Measurements from ENCODE around the gene SLAMF7. TPM values are rescaled to one million over a fixed set of nuclear protein-coding genes. Genes with fewer than 3 reads are reported as not detected.

SLAMF7 gene
- total RNA-seq, 2 donors from 2014 or later, result 4.9 to 7.0 TPM

- Histone ChIP-seq H3K9ac (ENCODE audit: low read depth in 2 of 2, low read length in 2 of 2) (no peak overlapping the region), H3K4me3 (no peak overlapping the region), H3K9me3 (no peaks in the 10 kb centered on the region), H3K36me3 (no peaks in the 10 kb centered on the region), H3K4me1 (no peaks in the 10 kb centered on the region), H3K27me3 (no peaks in the 10 kb centered on the region), H3K27ac (no peak overlapping the region)
- DNase-seq, result no peak
- intact Hi-C loops (cut with DNase I), result no loop called here
- no peak for TF ChIP-seq CTCF (IDR thresholded peaks at IDR 0.05)
Observed at GRCh38 chr1:160800142-160800541, 61.1 kb downstream of the SLAMF7 start.

GRCh38 chr1:160800645-160801408 lies 61.8 kb downstream of the SLAMF7 start:
- intact Hi-C loops (cut with DNase I), result no loop called here
- Histone ChIP-seq H3K27ac (no peak overlapping the region), H3K9ac (ENCODE audit: low read depth in 2 of 2, low read length in 2 of 2) (no peak overlapping the region), H3K36me3 (no peaks in the 10 kb centered on the region), H3K4me1 (no peaks in the 10 kb centered on the region), H3K27me3 (no peaks in the 10 kb centered on the region), H3K4me3 (no peak overlapping the region), H3K9me3 (no peaks in the 10 kb centered on the region)
- no peak for DNase-seq
- TF ChIP-seq CTCF (IDR thresholded peaks at IDR 0.05), result no peak

GRCh38 chr1:160801836-160802580 lies 63.0 kb downstream of the SLAMF7 start:
- Histone ChIP-seq H3K4me3 (no peak overlapping the region), H3K27ac (no peak overlapping the region), H3K27me3 (no peaks in the 10 kb centered on the region), H3K4me1 (no peaks in the 10 kb centered on the region), H3K9ac (ENCODE audit: low read depth in 2 of 2, low read length in 2 of 2) (no peak overlapping the region), H3K36me3 (no peaks in the 10 kb centered on the region), H3K9me3 (no peaks in the 10 kb centered on the region)
- no peak for DNase-seq
- intact Hi-C loops (cut with DNase I), result no loop called here
- no peak for TF ChIP-seq CTCF (IDR thresholded peaks at IDR 0.05)

Other genes with a start within 250 kb of the SLAMF7 start
- gene SLAMF6, start 216.0 kb upstream of the SLAMF7 start, total RNA-seq, result 1 to 10 TPM; 1.1 to 1.4 TPM
- gene CD84, start 159.8 kb upstream of the SLAMF7 start, total RNA-seq, result 1 to 10 TPM; 1.3 to 3.0 TPM
- gene SLAMF1, start 92.2 kb upstream of the SLAMF7 start, total RNA-seq, result 1 to 10 TPM in 1 of 2 donors, under 1 TPM in 1; 0.69 to 1.2 TPM
- gene CD48, start 27.4 kb upstream of the SLAMF7 start, total RNA-seq, result 1 to 10 TPM; 4.9 to 9.2 TPM
- gene LY9, start 56.9 kb downstream of the SLAMF7 start, total RNA-seq, result 1 to 10 TPM; 1.2 to 2.7 TPM
- gene CD244, start 123.6 kb downstream of the SLAMF7 start, total RNA-seq, result under 1 TPM; 0.49 to 0.58 TPM
- gene ITLN1, start 145.9 kb downstream of the SLAMF7 start, total RNA-seq, result 100 to 1,000 TPM; 164 to 256 TPM
- gene ITLN2, start 215.6 kb downstream of the SLAMF7 start, total RNA-seq, result not detected

Data from colonic mucosa (tissue), 4 donors.